B cell (primary cell): ENCODE measurements around the gene DSPP. TPM values are rescaled to one million over a fixed set of nuclear protein-coding genes. Genes with fewer than 3 reads are reported as not detected.
"Not testable (repeated sequence)": the region's sequence is repeated elsewhere in the genome, so short reads cannot be mapped to it uniquely, and the experiment has no call there.

Experiments
- ATAC-seq: fragments of 200-7000 bp; cut with Tn5 transposase; one replicate; pipeline ENCODE4 v1.10.0; 2021; ENCODE audit warnings: low read depth, mild to moderate bottlenecking, moderate number of reproducible peaks, moderate library complexity
- CTCF ChIA-PET: fragments of 350-600 bp; sonication (Branson Sonifier 250); formaldehyde crosslinking; loops from one replicate; lab custom pipeline; 2021; ENCODE audit warnings: antibody characterized with exemption, inconsistent platforms; lab: Charles Lee
- POLR2A ChIA-PET: fragments of 350-600 bp; sonication (Branson Sonifier 250); formaldehyde crosslinking; loops from one replicate; lab custom pipeline; 2021; ENCODE audit warnings: antibody characterized with exemption; lab: Charles Lee
- DNase-seq: peaks from one replicate; pipeline ENCODE4 v3.0.0; 2013
- H2AFZ ChIP-seq: 2 replicates; pipeline ENCODE4 v1.6.1; 2012; ENCODE audit warnings: mild to moderate bottlenecking, low read depth, low read length; ENCODE audit not compliant: insufficient read depth, poor library complexity, severe bottlenecking
- H3K27ac ChIP-seq, 2 donors: 1 replicate in 1 of 2; 2 replicates in 1 of 2; pipeline ENCODE4 v1.5.1; 2012 to 2013; ENCODE audit warnings: low read length in 2 of 2, mild to moderate bottlenecking in 2 of 2, moderate library complexity in 1 of 2
- H3K27me3 ChIP-seq, 4 experiments: fragments of 200-600 bp in 1 of 4; sonication (generic) in 1 of 4; replicated peaks in 1 of 4; 1 replicate in 2 of 4; 2 replicates in 2 of 4; pipeline versions ENCODE4 v1.6.1 to v1.7.0; 2013 to 2016; ENCODE audit warnings: low read length in 3 of 4, mild to moderate bottlenecking in 2 of 4, mixed read lengths in 1 of 4, moderate library complexity in 1 of 4; ENCODE audit not compliant: insufficient read depth in 4 of 4, control insufficient read depth in 3 of 4; ENCODE audit errors: control extremely low read depth in 1 of 4
- H3K36me3 ChIP-seq, 2 experiments: replicated peaks in 1 of 2; 1 replicate in 1 of 2; 2 replicates in 1 of 2; pipeline versions ENCODE4 v1.6.1 to v1.7.1; 2013; ENCODE audit warnings: low read length in 1 of 2; ENCODE audit not compliant: insufficient read depth in 2 of 2, control insufficient read depth in 1 of 2; ENCODE audit errors: control extremely low read depth in 1 of 2, extremely low read depth in 1 of 2
- H3K4me1 ChIP-seq, 2 donors: fragments of 200-600 bp in 1 of 2; sonication (generic) in 1 of 2; 1 replicate in 1 of 2; 2 replicates in 1 of 2; pipeline versions ENCODE4 v1.5.1 to v1.6.1; 2013 to 2017; ENCODE audit warnings: low read length in 2 of 2; ENCODE audit not compliant: control insufficient read depth in 2 of 2, insufficient read depth in 2 of 2
- H3K4me2 ChIP-seq: replicated peaks from 2 replicates; pipeline ENCODE3; 2012; ENCODE audit warnings: mild to moderate bottlenecking, low read depth, low read length; ENCODE audit not compliant: poor library complexity, severe bottlenecking
- H3K4me3 ChIP-seq, 5 experiments: fragments of 200-600 bp in 1 of 5; sonication (generic) in 1 of 5; 1 replicate in 3 of 5; 2 replicates in 2 of 5; pipeline versions ENCODE4 v1.5.1 to v1.7.0; 2011 to 2016; ENCODE audit warnings: low read length in 4 of 5, mild to moderate bottlenecking in 4 of 5, low read depth in 2 of 5, control low read depth in 1 of 5, moderate library complexity in 1 of 5; ENCODE audit not compliant: insufficient read depth in 1 of 5; ENCODE audit errors: control extremely low read depth in 1 of 5, extremely low read depth in 1 of 5
- H3K79me2 ChIP-seq: fragments of 200-600 bp; sonication (generic); one replicate; pipeline ENCODE4 v1.6.0; 2016; ENCODE audit warnings: low read length; ENCODE audit not compliant: control insufficient read depth, insufficient read depth
- H3K9ac ChIP-seq: fragments of 200-600 bp; sonication (generic); 2 replicates; pipeline ENCODE4 v1.6.1; 2017; ENCODE audit warnings: mild to moderate bottlenecking, low read length, moderate library complexity
- H3K9me3 ChIP-seq, 3 donors: one replicate each; pipeline versions ENCODE4 v1.6.1 to v1.7.1; 2013; ENCODE audit warnings: low read length in 2 of 3; ENCODE audit not compliant: control insufficient read depth in 2 of 3, insufficient read depth in 1 of 3; ENCODE audit errors: control extremely low read depth in 1 of 3
- H4K20me1 ChIP-seq: 2 replicates; pipeline ENCODE4 v1.6.0; 2012; ENCODE audit warnings: mild to moderate bottlenecking, low read length; ENCODE audit not compliant: insufficient read depth, control insufficient read depth, poor library complexity, severe bottlenecking
- H3K27ac Mint-ChIP-seq: one replicate; pipeline ENCODE4 v1.8.0; 2021; ENCODE audit warnings: mixed read lengths
- H3K27me3 Mint-ChIP-seq: one replicate; pipeline ENCODE4 v1.8.0; 2021; ENCODE audit warnings: mixed read lengths
- H3K4me1 Mint-ChIP-seq: one replicate; pipeline ENCODE4 v1.8.0; 2021; ENCODE audit warnings: mixed read lengths
- H3K4me3 Mint-ChIP-seq: one replicate; pipeline ENCODE4 v1.8.0; 2021; ENCODE audit warnings: mixed read lengths
- H3K9me3 Mint-ChIP-seq: one replicate; pipeline ENCODE4 v1.8.0; 2022; ENCODE audit warnings: mixed read lengths; ENCODE audit not compliant: insufficient read depth
- CTCF ChIP-seq: fragments of 200-600 bp; IDR thresholded peaks from one replicate; pipeline ENCODE4 v1.8.0; 2022; ENCODE audit warnings: antibody characterized with exemption, mild to moderate bottlenecking
- EZH2 ChIP-seq: IDR thresholded peaks from 2 replicates; pipeline ENCODE4 v1.6.1; 2012; ENCODE audit warnings: borderline replicate concordance, low read depth, mild to moderate bottlenecking, moderate library complexity, low read length; ENCODE audit not compliant: insufficient read depth, poor library complexity, severe bottlenecking
- WGBS: methylation state at CpG from one replicate; pipeline ENCODE4 v1.1.5; 2013; ENCODE audit warnings: missing lambda C conversion rate; ENCODE audit not compliant: insufficient coverage; 5-methylcytosine and 5-hydroxymethylcytosine counted together
- intact Hi-C: fragments of 100-400 bp; cut with micrococcal nuclease; formaldehyde crosslinking; loops from one replicate; pipeline ENCODE4 v1.10.0; 2022
- polyA plus RNA-seq: library from polyadenylated mRNA; depleted of rRNA; stranded (reverse); fragments of >200 nt; gene quantifications from 2 replicates; pipeline ENCODE4 v1.2.3, GENCODE V29; 2012
- total RNA-seq, 2 donors: library from RNA; stranded (reverse); fragments of 120-200 nt in 1 of 2; gene quantifications; 1 replicate in 1 of 2; 2 replicates in 1 of 2; pipeline versions ENCODE4 v1.2.3 to v1.2.4, GENCODE V29; 2013 to 2022

Gene DSPP
- total and polyA plus RNA-seq, 2 donors (not counting 1 experiment from before 2014, with no cell fraction given), result not detected

- POLR2A ChIA-PET, result no interaction called here
- H3K9me3 ChIP-seq, result no peaks in the 10 kb centered on the region
- H3K27me3 Mint-ChIP-seq, result peaks cover 6% of the 10 kb centered on the region
- DNase-seq (no peak), ATAC-seq (no peak)
- CTCF ChIA-PET, result no interaction called here
- TF ChIP-seq EZH2, result no peak
- no peak for TF ChIP-seq CTCF
- no peaks in the 10 kb centered on the region for H3K79me2 ChIP-seq
- H3K4me2 ChIP-seq, result no peak overlapping the region
- no peaks in the 10 kb centered on the region for H3K4me1 ChIP-seq
- no peak overlapping the region for H3K27ac Mint-ChIP-seq
- H3K27me3 ChIP-seq, result no peaks in the 10 kb centered on the region
- intact Hi-C loops, result no loop called here
- H3K4me3 Mint-ChIP-seq, result no peak overlapping the region
- no peak overlapping the region for H3K4me3 ChIP-seq
- H4K20me1 ChIP-seq, result no peaks in the 10 kb centered on the region
- no peak overlapping the region for H3K9ac ChIP-seq
- no peaks in the 10 kb centered on the region for H3K36me3 ChIP-seq
- H2AFZ ChIP-seq, result no peak overlapping the region
- H3K27ac ChIP-seq, result no peak overlapping the region
- H3K9me3 Mint-ChIP-seq, result peaks cover 3% of the 10 kb centered on the region
- WGBS, result no CpG with 5 or more reads among the region's 5 CpGs
- H3K4me1 Mint-ChIP-seq, result no peaks in the 10 kb centered on the region
Observed at GRCh38 chr4:87570290-87570805, 38.0 kb upstream of the DSPP start.

GRCh38 chr4:87574376-87574775 is 34.0 kb upstream of the DSPP start:
- H4K20me1 ChIP-seq, H3K36me3 ChIP-seq, H2AFZ ChIP-seq, H3K79me2 ChIP-seq, H3K27ac Mint-ChIP-seq, DNase-seq, ATAC-seq, H3K4me1 Mint-ChIP-seq, H3K4me3 Mint-ChIP-seq, H3K4me1 ChIP-seq, intact Hi-C loops, H3K27me3 ChIP-seq, H3K4me2 ChIP-seq, POLR2A ChIA-PET, H3K27me3 Mint-ChIP-seq, H3K9ac ChIP-seq, H3K9me3 ChIP-seq, H3K4me3 ChIP-seq, H3K9me3 Mint-ChIP-seq, H3K27ac ChIP-seq, CTCF ChIA-PET: not testable (repeated sequence)
